Activated naive CD4-positive, alpha-beta T cell treated with anti-CD3 and anti-CD28 coated beads, Interleukin-2, amount 50 U/mL, for 16 hours (primary cell): ENCODE data around the gene TM4SF4.

Experiments
- DNase-seq: peaks from one replicate; pipeline ENCODE4 v3.0.0-alpha.2; 2020

The TM4SF4 gene

GRCh38 chr3:149515249-149515648 is 40.8 kb downstream of the TM4SF4 start:
- DNase-seq = no peak

GRCh38 chr3:149516920-149517319 is 42.4 kb downstream of the TM4SF4 start:
- DNase-seq = no peak

GRCh38 chr3:149519912-149520311 is 45.4 kb downstream of the TM4SF4 start:
- DNase-seq = no peak

GRCh38 chr3:149523512-149524299 is 49.2 kb downstream of the TM4SF4 start:
- no peak for DNase-seq

GRCh38 chr3:149527531-149528339 is 53.2 kb downstream of the TM4SF4 start:
- DNase-seq = no peak

GRCh38 chr3:149528340-149528650 is 53.8 kb downstream of the TM4SF4 start:
- no peak for DNase-seq

GRCh38 chr3:149529099-149529498 is 54.6 kb downstream of the TM4SF4 start:
- DNase-seq = no peak

GRCh38 chr3:149532489-149533180 is 58.1 kb downstream of the TM4SF4 start:
- no peak for DNase-seq

GRCh38 chr3:149534082-149534481 is 59.6 kb downstream of the TM4SF4 start:
- DNase-seq = no peak

- DNase-seq = no peak
Observed at GRCh38 chr3:149534671-149535332, 60.3 kb downstream of the TM4SF4 start.

- no peak for DNase-seq
Observed at GRCh38 chr3:149535333-149535685, 60.8 kb downstream of the TM4SF4 start.

GRCh38 chr3:149536429-149536828 is 61.9 kb downstream of the TM4SF4 start:
- no peak for DNase-seq

- DNase-seq = no peak
Observed at GRCh38 chr3:149538371-149538770, 63.9 kb downstream of the TM4SF4 start.

GRCh38 chr3:149541091-149541491 is 66.6 kb downstream of the TM4SF4 start:
- DNase-seq = no peak

GRCh38 chr3:149542375-149543312 is 68.1 kb downstream of the TM4SF4 start:
- DNase-seq = no peak

- no peak for DNase-seq
Observed at GRCh38 chr3:149545049-149545448, 70.6 kb downstream of the TM4SF4 start.

- DNase-seq = no peak
Observed at GRCh38 chr3:149547413-149547812, 72.9 kb downstream of the TM4SF4 start.

- DNase-seq = no peak
Observed at GRCh38 chr3:149547954-149548668, 73.6 kb downstream of the TM4SF4 start.

- DNase-seq = no peak
Observed at GRCh38 chr3:149548669-149549065, 74.2 kb downstream of the TM4SF4 start.

- DNase-seq = no peak
Observed at GRCh38 chr3:149551500-149551899, 77.0 kb downstream of the TM4SF4 start.

GRCh38 chr3:149552700-149553099 is 78.2 kb downstream of the TM4SF4 start:
- no peak for DNase-seq
